ENCODE results near the gene PRKCH.

The PRKCH gene

DNA sequence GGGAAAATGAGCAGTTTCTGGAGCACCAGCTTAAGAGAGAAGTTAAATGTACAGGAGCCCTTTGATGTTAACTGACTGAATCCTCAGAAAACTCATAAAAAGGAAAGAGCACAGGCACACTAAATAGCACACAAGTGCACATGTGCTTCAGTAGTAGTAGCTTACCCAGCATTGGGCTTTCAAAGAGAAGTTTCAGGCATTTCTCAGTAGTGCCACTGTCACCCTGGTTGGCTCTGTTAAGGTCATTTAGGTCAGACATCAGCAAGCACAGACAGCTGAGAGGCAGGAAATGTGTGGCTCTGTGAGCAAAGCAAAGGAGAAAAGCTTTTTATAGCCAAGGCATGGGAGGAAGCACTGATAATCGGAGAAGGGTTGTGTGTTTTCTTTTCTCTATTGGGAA lies 277.6 kb downstream of the PRKCH start:
- no peak overlapping the region for H3K4me3 Mint-ChIP-seq
- no peaks in the 10 kb centered on the region for H3K36me3 Mint-ChIP-seq
- peaks cover 20% of the 10 kb centered on the region for H3K4me1 Mint-ChIP-seq
- peak overlapping the region; percentile 11 for H3K27ac Mint-ChIP-seq
- H3K9me3 Mint-ChIP-seq = no peaks in the 10 kb centered on the region
- DNase-seq (ENCODE audit: low spot score in 2 of 2) = no peak
- no peak for ATAC-seq (ENCODE audit: low read depth)
- H3K27me3 Mint-ChIP-seq = no peaks in the 10 kb centered on the region

- DNase-seq (ENCODE audit: low spot score in 2 of 2) = no peak
- Mint-ChIP-seq H3K4me1 (peaks cover 20% of the 10 kb centered on the region), H3K27ac (no peak overlapping the region), H3K27me3 (no peaks in the 10 kb centered on the region), H3K4me3 (no peak overlapping the region), H3K36me3 (no peaks in the 10 kb centered on the region), H3K9me3 (no peaks in the 10 kb centered on the region)
- ATAC-seq (ENCODE audit: low read depth) = peak; percentile 52
Observed at GRCh38 chr14:61599942-61600341, 278.6 kb downstream of the PRKCH start.

Data from memory B cell (primary cell).